ENCODE results near the gene PDE6H.

The PDE6H gene

DNA sequence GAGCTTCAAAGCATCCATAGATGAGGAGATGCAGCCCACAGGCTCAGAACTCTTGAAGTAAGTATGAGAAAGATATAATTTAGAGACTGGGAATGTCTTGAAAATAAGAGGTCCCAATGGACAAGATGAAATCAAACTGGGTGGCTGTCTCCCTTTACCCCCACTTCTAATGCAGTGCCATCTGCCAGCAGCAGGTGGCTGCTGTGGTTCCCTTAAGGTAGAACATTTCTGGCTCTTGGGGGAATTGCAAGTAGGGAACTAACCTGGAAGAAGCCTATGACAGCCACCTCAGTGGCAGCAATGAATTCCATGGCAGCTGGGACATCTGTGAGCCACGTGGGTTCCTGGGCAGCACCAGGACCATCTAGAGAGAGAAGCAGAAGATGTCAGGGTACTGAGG lies 35.2 kb upstream of the PDE6H start:
- Histone ChIP-seq H3K4me1 (ENCODE audit: control insufficient read depth, insufficient read depth, low read length) (no peaks in the 10 kb centered on the region), H3K4me3 (ENCODE audit: low read length) (no peak overlapping the region), H3K9ac (ENCODE audit: low read length) (no peak overlapping the region), H3K9me3 (ENCODE audit: control insufficient read depth, low read length) (no peaks in the 10 kb centered on the region), H3K27me3 (ENCODE audit: control insufficient read depth, insufficient read depth, low read length) (no peaks in the 10 kb centered on the region), H3K36me3 (ENCODE audit: control insufficient read depth, insufficient read depth, low read length) (no peaks in the 10 kb centered on the region)

DNA sequence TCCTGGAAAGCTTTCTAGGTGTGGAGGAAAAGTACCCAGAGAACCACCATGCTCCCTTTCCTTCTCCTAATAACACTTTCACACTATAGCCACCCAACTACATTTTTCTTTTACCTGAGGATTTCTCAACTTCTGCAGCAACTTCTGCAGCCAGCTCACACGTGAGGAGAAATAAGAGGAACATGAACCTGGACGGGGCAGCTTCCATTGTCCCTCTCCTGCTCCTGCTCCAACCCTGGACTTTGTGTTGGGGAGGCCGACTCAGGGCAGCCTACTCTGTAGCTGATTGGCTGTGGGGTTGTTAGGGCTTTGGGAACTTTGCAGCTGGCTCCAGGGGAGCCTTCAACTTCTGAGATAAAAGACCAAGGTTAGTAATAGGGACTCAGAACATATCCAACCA lies 34.5 kb upstream of the PDE6H start, which contains the start of gene ERP27:
Gene ERP27, minus strand, starts transcription at position 237 of the 400 bp plus-strand sequence. Its CDS starts 29 bp downstream, at position 208.
- H3K9me3 ChIP-seq (ENCODE audit: control insufficient read depth, low read length), result no peaks in the 10 kb centered on the region
- H3K9ac ChIP-seq (ENCODE audit: low read length), result no peak within 1 kb of the TSS
- H3K4me1 ChIP-seq (ENCODE audit: control insufficient read depth, insufficient read depth, low read length), result no peaks in the 10 kb centered on the region
- no peaks in the 10 kb centered on the region for H3K36me3 ChIP-seq (ENCODE audit: control insufficient read depth, insufficient read depth, low read length)
- H3K27me3 ChIP-seq (ENCODE audit: control insufficient read depth, insufficient read depth, low read length), result no peaks in the 10 kb centered on the region
- H3K4me3 ChIP-seq (ENCODE audit: low read length), result no peak within 1 kb of the TSS

DNA sequence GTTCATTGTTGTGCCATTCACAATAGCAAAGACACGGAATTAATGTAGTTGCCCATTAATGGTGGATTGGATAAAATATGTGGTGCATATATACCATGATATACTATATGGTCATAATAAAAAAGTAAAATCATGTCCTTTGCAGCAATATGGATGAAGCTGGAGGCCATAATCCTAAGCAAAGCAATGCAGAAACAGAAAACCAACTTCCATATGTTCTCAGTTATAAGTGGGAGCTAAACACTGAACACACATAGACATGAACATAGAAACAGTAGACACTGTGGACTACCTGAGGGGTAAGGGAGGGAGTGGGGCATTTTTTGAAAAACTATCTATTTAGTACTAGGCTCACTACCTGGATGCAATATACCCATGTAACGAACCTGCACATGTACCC lies 31.5 kb upstream of the PDE6H start:
- no peak overlapping the region for H3K9ac ChIP-seq (ENCODE audit: low read length)
- H3K4me1 ChIP-seq (ENCODE audit: control insufficient read depth, insufficient read depth, low read length), result no peaks in the 10 kb centered on the region
- H3K9me3 ChIP-seq (ENCODE audit: control insufficient read depth, low read length), result no peaks in the 10 kb centered on the region
- no peak overlapping the region for H3K4me3 ChIP-seq (ENCODE audit: low read length)
- no peaks in the 10 kb centered on the region for H3K36me3 ChIP-seq (ENCODE audit: control insufficient read depth, insufficient read depth, low read length)
- no peaks in the 10 kb centered on the region for H3K27me3 ChIP-seq (ENCODE audit: control insufficient read depth, insufficient read depth, low read length)

DNA sequence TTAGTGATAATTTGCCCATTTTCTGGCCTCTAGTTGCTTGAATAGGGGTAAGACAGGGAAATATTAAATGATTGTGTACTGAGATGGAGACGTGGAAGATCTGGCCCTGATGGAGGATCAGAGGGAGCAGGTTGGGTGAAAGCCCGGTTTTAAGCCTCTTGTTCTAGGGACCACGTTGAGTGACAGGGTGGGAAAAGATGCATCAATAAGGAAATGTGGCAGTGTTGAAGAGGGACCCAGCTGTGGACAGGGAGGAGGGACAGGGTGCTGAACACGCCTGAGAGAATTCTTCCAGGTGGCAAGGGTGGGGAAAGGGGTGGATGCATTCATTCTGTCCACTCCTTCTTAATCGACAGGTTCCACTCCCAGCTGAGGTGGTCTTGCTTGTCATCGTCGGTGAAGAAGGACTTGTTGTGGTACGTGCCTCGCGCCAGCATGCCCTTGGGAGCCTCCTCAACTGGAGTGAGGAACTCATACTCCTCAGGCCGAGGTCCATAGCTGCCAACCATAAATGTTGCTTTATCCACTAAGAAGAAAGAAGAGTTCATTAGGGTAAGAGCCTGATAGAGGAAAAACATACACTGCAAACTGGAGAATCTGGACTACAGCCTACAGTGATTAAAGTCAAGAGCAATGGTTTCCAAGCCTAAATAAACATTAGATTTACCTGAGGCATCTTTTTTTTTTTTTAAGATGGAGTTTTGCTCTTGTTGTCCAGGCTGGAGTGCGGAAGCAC lies 30.5 kb upstream of the PDE6H start:
- H3K4me3 ChIP-seq (ENCODE audit: low read length), result no peak overlapping the region
- H3K9me3 ChIP-seq (ENCODE audit: control insufficient read depth, low read length), result no peaks in the 10 kb centered on the region
- no peak overlapping the region for H3K9ac ChIP-seq (ENCODE audit: low read length)
- no peaks in the 10 kb centered on the region for H3K4me1 ChIP-seq (ENCODE audit: control insufficient read depth, insufficient read depth, low read length)
- no peaks in the 10 kb centered on the region for H3K36me3 ChIP-seq (ENCODE audit: control insufficient read depth, insufficient read depth, low read length)
- H3K27me3 ChIP-seq (ENCODE audit: control insufficient read depth, insufficient read depth, low read length), result no peaks in the 10 kb centered on the region

DNA sequence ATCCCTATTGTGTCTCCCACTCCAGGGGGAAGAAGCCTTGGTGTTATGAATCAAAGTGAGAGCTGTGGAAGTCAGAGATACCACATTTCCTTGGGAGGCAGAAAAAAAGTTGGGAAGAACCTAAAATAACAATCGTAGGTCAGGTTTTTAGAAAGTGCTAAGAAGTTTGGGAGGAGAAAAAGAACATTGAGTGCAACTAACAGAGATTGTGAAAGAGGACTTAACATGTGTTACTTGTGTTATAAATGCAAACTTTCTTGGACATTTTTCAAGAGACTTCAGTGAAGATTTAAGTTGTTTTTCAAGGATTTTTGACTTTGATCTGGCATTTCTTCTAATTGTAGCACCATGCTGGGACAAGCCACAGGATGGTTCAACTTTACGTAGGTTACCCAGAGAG lies 26.7 kb upstream of the PDE6H start:
- Histone ChIP-seq H3K36me3 (ENCODE audit: control insufficient read depth, insufficient read depth, low read length) (no peaks in the 10 kb centered on the region), H3K4me1 (ENCODE audit: control insufficient read depth, insufficient read depth, low read length) (no peaks in the 10 kb centered on the region), H3K4me3 (ENCODE audit: low read length) (no peak overlapping the region), H3K9ac (ENCODE audit: low read length) (no peak overlapping the region), H3K9me3 (ENCODE audit: control insufficient read depth, low read length) (no peaks in the 10 kb centered on the region), H3K27me3 (ENCODE audit: control insufficient read depth, insufficient read depth, low read length) (no peaks in the 10 kb centered on the region)

DNA sequence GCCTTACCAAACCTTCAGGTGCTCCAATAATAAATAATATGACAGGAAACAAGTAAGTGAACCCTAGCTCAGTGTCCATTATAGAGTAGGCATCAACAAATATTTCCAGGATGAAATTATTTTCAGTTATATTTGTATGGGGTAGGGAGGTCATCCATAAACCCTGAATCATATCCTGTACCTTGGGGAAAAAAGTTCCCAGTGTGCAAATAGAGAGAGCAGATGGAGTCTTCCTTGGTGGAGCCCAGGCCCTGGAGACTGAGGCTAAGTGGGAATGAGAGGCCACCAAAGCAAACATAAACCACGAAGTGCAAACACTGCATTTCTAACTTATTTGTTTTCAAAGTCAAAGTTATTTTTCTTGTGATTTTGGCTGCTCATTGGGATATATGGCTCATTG lies 26.0 kb upstream of the PDE6H start:
- Histone ChIP-seq H3K36me3 (ENCODE audit: control insufficient read depth, insufficient read depth, low read length) (no peaks in the 10 kb centered on the region), H3K9me3 (ENCODE audit: control insufficient read depth, low read length) (no peaks in the 10 kb centered on the region), H3K9ac (ENCODE audit: low read length) (no peak overlapping the region), H3K4me3 (ENCODE audit: low read length) (no peak overlapping the region), H3K4me1 (ENCODE audit: control insufficient read depth, insufficient read depth, low read length) (peaks cover 5% of the 10 kb centered on the region), H3K27me3 (ENCODE audit: control insufficient read depth, insufficient read depth, low read length) (no peaks in the 10 kb centered on the region)

DNA sequence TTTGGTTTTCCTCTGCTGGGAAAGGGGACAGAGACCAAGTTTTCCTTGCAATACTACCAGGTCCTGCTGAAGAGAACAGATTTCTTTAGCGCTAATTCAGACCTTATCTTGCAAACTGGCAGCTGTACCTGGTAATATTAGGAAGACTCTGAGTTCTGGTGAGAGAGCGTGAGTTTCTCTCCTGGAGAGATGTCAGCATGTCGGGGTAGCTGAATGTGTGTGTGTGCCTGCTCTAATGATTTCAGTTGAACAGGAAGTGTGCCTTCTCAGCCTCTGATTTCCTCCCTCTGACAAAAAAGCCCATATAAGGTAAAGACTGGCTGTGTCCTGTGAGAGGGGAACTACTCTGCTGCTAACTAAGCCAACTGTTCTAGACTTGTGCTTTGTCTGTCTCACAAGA lies 24.2 kb upstream of the PDE6H start:
- Histone ChIP-seq H3K9ac (ENCODE audit: low read length) (peak overlapping the region; percentile 11), H3K36me3 (ENCODE audit: control insufficient read depth, insufficient read depth, low read length) (no peaks in the 10 kb centered on the region), H3K9me3 (ENCODE audit: control insufficient read depth, low read length) (no peaks in the 10 kb centered on the region), H3K4me1 (ENCODE audit: control insufficient read depth, insufficient read depth, low read length) (peaks cover 7% of the 10 kb centered on the region), H3K4me3 (ENCODE audit: low read length) (no peak overlapping the region), H3K27me3 (ENCODE audit: control insufficient read depth, insufficient read depth, low read length) (no peaks in the 10 kb centered on the region)

DNA sequence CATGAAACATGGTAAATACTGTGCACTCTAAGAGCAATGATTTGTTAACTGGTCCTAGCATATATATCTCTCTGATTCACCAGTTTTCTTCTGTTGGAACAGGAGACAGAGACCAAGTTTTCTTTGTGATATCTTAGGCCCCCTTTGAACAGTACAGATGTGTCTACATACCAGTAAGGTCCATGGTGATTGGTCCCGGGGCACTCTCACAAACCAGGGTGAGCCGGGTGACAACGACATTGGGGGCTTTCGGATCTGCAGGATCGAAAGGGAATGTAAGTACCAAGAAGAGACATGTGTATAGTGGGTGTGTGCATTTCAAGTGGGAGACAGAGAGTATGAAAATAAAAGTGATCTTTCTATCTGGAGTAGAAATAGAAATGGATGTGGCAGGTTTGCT lies 23.2 kb upstream of the PDE6H start:
- Histone ChIP-seq H3K9ac (ENCODE audit: low read length) (no peak overlapping the region), H3K4me1 (ENCODE audit: control insufficient read depth, insufficient read depth, low read length) (peaks cover 7% of the 10 kb centered on the region), H3K4me3 (ENCODE audit: low read length) (no peak overlapping the region), H3K27me3 (ENCODE audit: control insufficient read depth, insufficient read depth, low read length) (no peaks in the 10 kb centered on the region), H3K36me3 (ENCODE audit: control insufficient read depth, insufficient read depth, low read length) (no peaks in the 10 kb centered on the region), H3K9me3 (ENCODE audit: control insufficient read depth, low read length) (no peaks in the 10 kb centered on the region)

DNA sequence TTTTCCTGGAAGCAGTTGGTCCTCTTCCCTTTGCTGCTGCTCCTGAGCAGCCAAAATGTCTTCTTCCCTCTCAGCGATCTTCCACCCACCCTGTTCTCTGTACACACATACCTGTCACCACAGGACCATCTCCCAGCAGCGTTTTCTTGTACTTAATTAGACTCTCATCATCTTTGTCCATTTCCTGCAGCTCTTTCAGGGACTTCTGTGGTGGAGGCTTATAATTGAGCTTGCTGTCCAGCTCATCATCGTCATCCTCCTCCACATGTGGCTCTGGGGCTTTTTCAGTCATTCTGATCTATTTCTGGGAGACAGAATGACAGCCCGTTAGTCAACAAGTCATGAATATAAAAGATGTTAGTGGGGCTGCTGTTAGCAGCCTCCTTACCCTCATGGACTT lies 22.4 kb upstream of the PDE6H start:
- Histone ChIP-seq H3K36me3 (ENCODE audit: control insufficient read depth, insufficient read depth, low read length) (no peaks in the 10 kb centered on the region), H3K27me3 (ENCODE audit: control insufficient read depth, insufficient read depth, low read length) (no peaks in the 10 kb centered on the region), H3K4me1 (ENCODE audit: control insufficient read depth, insufficient read depth, low read length) (peaks cover 7% of the 10 kb centered on the region)

DNA sequence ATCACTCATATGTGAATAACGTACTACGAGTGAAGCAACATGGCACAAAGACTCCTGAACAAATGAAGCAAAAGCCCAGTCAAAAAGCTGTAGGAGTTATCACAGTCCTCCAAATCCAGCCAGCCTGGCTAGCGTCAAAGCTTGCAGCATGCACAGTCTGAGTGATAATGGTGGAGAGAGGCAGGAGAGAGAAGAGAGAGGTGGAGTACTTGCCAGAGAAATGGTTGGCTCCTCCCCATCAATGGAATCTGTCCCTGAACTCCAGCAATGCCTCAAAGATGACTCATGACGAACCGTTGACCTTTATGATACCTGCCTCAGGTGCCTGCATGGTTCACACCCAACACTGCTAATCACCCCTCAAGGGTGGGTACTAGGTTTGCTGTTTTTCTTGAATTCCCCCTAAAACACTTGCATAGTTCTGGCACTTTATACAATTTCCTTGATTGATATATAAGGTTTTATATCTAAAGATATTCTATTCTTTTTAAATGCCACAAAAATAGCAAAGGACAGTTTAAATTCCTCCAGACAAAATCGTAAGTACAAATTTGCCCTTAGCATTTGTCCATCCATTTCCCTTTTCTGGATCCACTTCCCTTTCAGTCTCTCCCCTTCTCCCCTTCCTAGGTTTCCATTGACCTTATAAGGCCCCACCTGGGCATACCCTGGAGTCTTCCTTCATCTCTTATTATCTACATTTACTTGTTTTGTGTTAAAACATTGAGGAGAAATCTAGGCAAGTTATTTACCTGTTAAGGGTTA lies 21.7 kb upstream of the PDE6H start:
- no peaks in the 10 kb centered on the region for H3K27me3 ChIP-seq (ENCODE audit: control insufficient read depth, insufficient read depth, low read length)
- H3K9me3 ChIP-seq (ENCODE audit: control insufficient read depth, low read length), result no peaks in the 10 kb centered on the region
- peaks cover 7% of the 10 kb centered on the region for H3K4me1 ChIP-seq (ENCODE audit: control insufficient read depth, insufficient read depth, low read length)
- no peaks in the 10 kb centered on the region for H3K36me3 ChIP-seq (ENCODE audit: control insufficient read depth, insufficient read depth, low read length)
- H3K4me3 ChIP-seq (ENCODE audit: low read length), result no peak overlapping the region
- no peak overlapping the region for H3K9ac ChIP-seq (ENCODE audit: low read length)

More for the DNA sequence above, 22.4 kb upstream of the PDE6H start:
- Histone ChIP-seq H3K4me3 (ENCODE audit: low read length) (no peak overlapping the region), H3K9me3 (ENCODE audit: control insufficient read depth, low read length) (no peaks in the 10 kb centered on the region), H3K9ac (ENCODE audit: low read length) (no peak overlapping the region)

DNA sequence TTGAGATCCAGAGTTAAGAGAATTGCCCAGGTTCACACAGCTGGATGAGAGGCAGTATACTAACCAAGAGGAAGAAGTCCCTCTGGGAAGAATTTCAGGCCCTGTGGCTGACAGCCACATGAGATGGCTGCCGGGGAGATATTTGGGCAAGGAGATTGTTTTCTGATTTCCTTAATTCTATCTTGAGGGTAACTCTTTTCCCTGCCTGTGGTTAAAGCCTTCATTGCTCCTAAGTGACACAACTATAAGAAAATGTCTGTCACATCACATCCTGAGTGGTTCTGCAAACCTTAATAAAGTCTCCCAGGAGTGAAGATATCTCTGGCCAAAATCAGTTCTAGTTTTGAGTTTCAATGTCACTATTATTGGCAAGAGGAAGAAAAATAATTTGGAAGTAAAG lies 21.0 kb upstream of the PDE6H start:
- H3K9ac ChIP-seq (ENCODE audit: low read length), result no peak overlapping the region
- H3K4me3 ChIP-seq (ENCODE audit: low read length), result no peak overlapping the region
- no peaks in the 10 kb centered on the region for H3K36me3 ChIP-seq (ENCODE audit: control insufficient read depth, insufficient read depth, low read length)
- H3K4me1 ChIP-seq (ENCODE audit: control insufficient read depth, insufficient read depth, low read length), result peaks cover 7% of the 10 kb centered on the region
- H3K9me3 ChIP-seq (ENCODE audit: control insufficient read depth, low read length), result no peaks in the 10 kb centered on the region
- no peaks in the 10 kb centered on the region for H3K27me3 ChIP-seq (ENCODE audit: control insufficient read depth, insufficient read depth, low read length)

DNA sequence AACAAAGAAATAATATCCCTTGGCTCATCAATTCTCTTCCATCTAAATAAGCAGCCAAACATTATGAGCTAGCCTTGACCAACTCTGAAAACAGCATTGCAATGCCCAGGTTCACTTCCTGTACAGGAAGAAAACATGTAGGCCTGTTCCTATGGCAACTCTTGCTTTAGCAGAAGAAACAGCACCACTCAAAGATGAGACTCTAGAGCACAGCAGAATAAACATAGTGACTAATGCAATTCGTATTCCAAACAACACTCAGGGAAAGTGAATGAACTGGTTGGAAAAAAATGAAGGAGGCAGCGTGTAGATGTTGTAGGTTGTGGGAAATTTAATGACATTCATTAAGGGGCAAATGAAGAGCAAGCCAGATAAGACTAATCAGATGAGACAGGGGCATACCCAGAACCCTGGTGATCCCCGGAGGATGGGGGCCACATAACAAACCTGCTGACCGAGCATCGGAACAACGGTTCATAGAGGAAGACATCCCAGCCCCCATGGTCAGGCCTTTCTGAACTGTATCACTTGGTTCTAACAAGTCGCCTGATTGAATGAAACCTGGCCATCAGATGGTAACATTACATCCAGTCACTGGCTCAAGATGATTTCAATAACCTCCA lies 20.4 kb upstream of the PDE6H start:
- no peak overlapping the region for H3K9ac ChIP-seq (ENCODE audit: low read length)
- peaks cover 7% of the 10 kb centered on the region for H3K4me1 ChIP-seq (ENCODE audit: control insufficient read depth, insufficient read depth, low read length)
- no peaks in the 10 kb centered on the region for H3K9me3 ChIP-seq (ENCODE audit: control insufficient read depth, low read length)
- no peaks in the 10 kb centered on the region for H3K36me3 ChIP-seq (ENCODE audit: control insufficient read depth, insufficient read depth, low read length)
- no peaks in the 10 kb centered on the region for H3K27me3 ChIP-seq (ENCODE audit: control insufficient read depth, insufficient read depth, low read length)
- no peak overlapping the region for H3K4me3 ChIP-seq (ENCODE audit: low read length)

All from mucosa of stomach (tissue), 1 donor.